ENCODE results near the gene TAMALIN.

Gene TAMALIN

DNA sequence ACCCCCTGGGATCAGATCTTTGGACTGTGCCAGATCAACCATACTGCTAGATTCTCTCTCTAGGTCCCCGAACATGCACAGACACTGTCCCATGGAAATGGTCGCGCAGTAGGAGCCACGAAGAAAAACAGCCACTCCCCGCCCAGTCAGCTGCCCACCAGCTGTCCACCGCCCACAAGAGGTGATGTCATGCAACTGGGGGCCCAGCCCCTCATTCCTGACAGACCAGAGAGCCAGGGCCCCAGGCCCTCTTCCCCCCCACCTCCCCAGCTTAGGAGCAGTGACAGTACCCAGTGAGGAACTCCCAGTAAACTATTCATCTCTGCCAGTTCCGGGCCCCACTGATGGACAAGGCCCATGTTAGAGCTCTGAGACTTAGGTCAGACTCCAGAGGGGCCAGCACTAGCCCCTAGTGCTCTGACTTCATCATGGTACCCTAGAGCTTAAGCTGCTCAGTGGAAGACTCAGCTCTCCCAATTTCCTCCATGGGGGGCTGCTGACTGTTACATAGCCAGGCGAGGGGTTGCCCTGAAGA lies 3.7 kb upstream of the TAMALIN start:
- Histone ChIP-seq H3K4me3 (ENCODE audit: low read depth in 1 of 5, low read length in 5 of 5) (no peak overlapping the region), H3K27ac (ENCODE audit: low read depth, low read length) (no peak overlapping the region), H3K9ac (ENCODE audit: low read length in 5 of 5) (no peak overlapping the region), H3K9me3 (ENCODE audit: control insufficient read depth in 5 of 5, low read length in 5 of 5) (no peaks in the 10 kb centered on the region), H3K36me3 (ENCODE audit: control insufficient read depth in 5 of 5, insufficient read depth in 5 of 5, low read length in 5 of 5) (peaks cover 0 to 8% (median 6%) of the 10 kb centered on the region in 5 donors), H3K4me1 (ENCODE audit: control insufficient read depth in 5 of 5, insufficient read depth in 5 of 5, low read length in 5 of 5) (peaks cover 0 to 32% (median 21%) of the 10 kb centered on the region in 5 donors), H3K27me3 (ENCODE audit: control insufficient read depth in 5 of 5, insufficient read depth in 4 of 5, low read length in 5 of 5) (peaks cover 2 to 28% (median 12%) of the 10 kb centered on the region in 5 donors)

GRCh38 chr12:52003591-52003990 lies 3.2 kb upstream of the TAMALIN start:
- no peak overlapping the region for H3K4me3 ChIP-seq (ENCODE audit: low read depth in 1 of 5, low read length in 5 of 5)
- peaks cover 0 to 38% (median 23%) of the 10 kb centered on the region in 5 donors for H3K4me1 ChIP-seq (ENCODE audit: control insufficient read depth in 5 of 5, insufficient read depth in 5 of 5, low read length in 5 of 5)
- no peak overlapping the region for H3K9ac ChIP-seq (ENCODE audit: low read length in 5 of 5)
- peaks cover 0 to 9% (median 4%) of the 10 kb centered on the region in 5 donors for H3K36me3 ChIP-seq (ENCODE audit: control insufficient read depth in 5 of 5, insufficient read depth in 5 of 5, low read length in 5 of 5)
- H3K27me3 ChIP-seq (ENCODE audit: control insufficient read depth in 5 of 5, insufficient read depth in 4 of 5, low read length in 5 of 5): peaks cover 2 to 28% (median 12%) of the 10 kb centered on the region in 5 donors
- H3K9me3 ChIP-seq (ENCODE audit: control insufficient read depth in 5 of 5, low read length in 5 of 5): no peaks in the 10 kb centered on the region
- no peak overlapping the region for H3K27ac ChIP-seq (ENCODE audit: low read depth, low read length)

DNA sequence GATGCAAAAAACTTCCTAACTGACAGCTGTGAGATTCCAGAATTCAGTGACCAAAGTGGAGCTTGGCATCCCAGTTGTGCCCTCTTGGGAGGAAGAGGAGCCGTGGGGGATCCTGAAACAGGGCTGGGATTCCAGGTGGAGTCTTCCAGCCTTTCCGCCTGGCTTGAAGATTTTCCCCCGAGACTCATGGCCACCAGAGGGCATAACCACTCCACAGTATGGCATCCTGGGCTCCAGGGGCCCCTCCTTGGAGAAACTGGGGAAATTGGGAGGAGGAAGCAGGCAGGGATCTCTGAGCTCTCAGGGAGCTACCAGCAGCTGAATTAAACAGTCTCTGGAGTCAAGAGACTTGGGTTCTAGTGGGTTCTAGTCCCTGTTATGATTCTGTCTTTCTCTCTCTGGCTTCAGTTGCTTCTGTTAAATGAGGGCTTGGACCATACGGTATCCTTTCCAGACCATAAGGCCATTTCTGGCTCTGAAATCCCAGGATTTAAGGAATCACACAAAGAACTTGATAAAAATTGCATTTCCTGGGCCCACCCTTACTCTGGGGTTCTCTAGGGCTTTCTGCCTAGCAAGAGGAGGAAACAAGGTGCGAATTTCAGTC lies 2.6 kb upstream of the TAMALIN start:
- H3K27me3 ChIP-seq (ENCODE audit: control insufficient read depth in 5 of 5, insufficient read depth in 4 of 5, low read length in 5 of 5): peaks cover 2 to 28% (median 12%) of the 10 kb centered on the region in 5 donors
- peaks cover 0 to 43% (median 29%) of the 10 kb centered on the region in 5 donors for H3K4me1 ChIP-seq (ENCODE audit: control insufficient read depth in 5 of 5, insufficient read depth in 5 of 5, low read length in 5 of 5)
- no peaks in the 10 kb centered on the region for H3K9me3 ChIP-seq (ENCODE audit: control insufficient read depth in 5 of 5, low read length in 5 of 5)
- no peak overlapping the region for H3K9ac ChIP-seq (ENCODE audit: low read length in 5 of 5)
- peaks cover 0 to 13% (median 4%) of the 10 kb centered on the region in 5 donors for H3K36me3 ChIP-seq (ENCODE audit: control insufficient read depth in 5 of 5, insufficient read depth in 5 of 5, low read length in 5 of 5)
- H3K27ac ChIP-seq (ENCODE audit: low read depth, low read length): no peak overlapping the region
- H3K4me3 ChIP-seq (ENCODE audit: low read depth in 1 of 5, low read length in 5 of 5): no peak overlapping the region

GRCh38 chr12:52005218-52005902 lies 1.4 kb upstream of the TAMALIN start:
- H3K36me3 ChIP-seq (ENCODE audit: control insufficient read depth in 5 of 5, insufficient read depth in 5 of 5, low read length in 5 of 5): peaks cover 0 to 8% (median 4%) of the 10 kb centered on the region in 5 donors
- H3K4me1 ChIP-seq (ENCODE audit: control insufficient read depth in 5 of 5, insufficient read depth in 5 of 5, low read length in 5 of 5): peaks cover under 1 to 54% (median 40%) of the 10 kb centered on the region in 5 donors
- H3K9ac ChIP-seq (ENCODE audit: low read length in 5 of 5): no peak overlapping the region
- no peak overlapping the region for H3K4me3 ChIP-seq (ENCODE audit: low read depth in 1 of 5, low read length in 5 of 5)
- H3K27ac ChIP-seq (ENCODE audit: low read depth, low read length): no peak overlapping the region
- peaks cover 2 to 28% (median 12%) of the 10 kb centered on the region in 5 donors for H3K27me3 ChIP-seq (ENCODE audit: control insufficient read depth in 5 of 5, insufficient read depth in 4 of 5, low read length in 5 of 5)
- no peaks in the 10 kb centered on the region for H3K9me3 ChIP-seq (ENCODE audit: control insufficient read depth in 5 of 5, low read length in 5 of 5)

DNA sequence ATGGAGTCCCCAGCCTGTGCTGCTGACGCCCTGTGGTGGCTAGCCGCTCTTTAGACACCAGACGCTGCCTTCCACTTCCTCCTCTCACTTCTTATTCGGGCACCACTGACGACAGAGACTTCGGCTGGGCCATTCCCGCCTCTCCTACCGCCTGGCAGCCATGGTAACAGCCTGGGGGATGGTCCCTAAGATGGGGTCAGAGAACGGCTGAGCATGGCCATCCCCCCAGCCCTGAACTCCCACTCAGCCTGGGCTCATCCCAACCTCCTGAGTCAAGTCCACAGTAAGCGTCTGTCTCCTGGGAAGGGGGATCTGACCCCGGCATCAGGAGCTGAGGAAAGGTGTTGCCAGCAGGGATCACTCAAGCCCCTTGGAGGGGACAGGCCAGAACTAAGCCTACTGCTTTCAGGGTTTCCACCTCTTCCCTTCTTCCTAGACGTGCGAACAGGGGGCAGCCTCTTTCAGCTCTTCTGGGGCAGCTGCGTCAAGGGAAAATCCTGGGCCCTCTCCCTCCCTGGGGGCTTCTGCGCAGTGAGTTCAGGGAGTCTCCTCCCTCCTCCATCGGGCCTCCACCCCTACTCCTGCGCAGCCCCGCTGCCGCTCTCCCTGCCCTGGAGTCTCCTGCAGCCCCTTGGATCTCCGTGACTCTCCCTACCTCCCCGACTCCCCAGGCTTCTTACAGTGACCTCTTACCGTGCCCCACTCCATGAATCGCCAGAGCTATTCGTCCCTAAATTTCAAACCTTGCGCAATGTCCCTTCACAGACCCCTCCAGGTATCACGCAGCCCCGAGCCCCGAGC lies 643 bp upstream of the TAMALIN start:
- Histone ChIP-seq H3K9me3 (ENCODE audit: control insufficient read depth in 5 of 5, low read length in 5 of 5) (no peaks in the 10 kb centered on the region), H3K27ac (ENCODE audit: low read depth, low read length) (no peak overlapping the region), H3K4me3 (ENCODE audit: low read depth in 1 of 5, low read length in 5 of 5) (peak overlapping the region in 3 of 5 donors; percentile 11 to 87 (median 52)), H3K27me3 (ENCODE audit: control insufficient read depth in 5 of 5, insufficient read depth in 4 of 5, low read length in 5 of 5) (peaks cover 2 to 28% (median 12%) of the 10 kb centered on the region in 5 donors), H3K9ac (ENCODE audit: low read length in 5 of 5) (peak overlapping the region in 1 of 5 donors; percentile 43), H3K36me3 (ENCODE audit: control insufficient read depth in 5 of 5, insufficient read depth in 5 of 5, low read length in 5 of 5) (peaks cover 0 to 16% (median 6%) of the 10 kb centered on the region in 5 donors), H3K4me1 (ENCODE audit: control insufficient read depth in 5 of 5, insufficient read depth in 5 of 5, low read length in 5 of 5) (peaks cover 1 to 62% (median 48%) of the 10 kb centered on the region in 5 donors)

- Histone ChIP-seq H3K27ac (ENCODE audit: low read depth, low read length) (peak overlapping the region; percentile 85), H3K4me1 (ENCODE audit: control insufficient read depth in 5 of 5, insufficient read depth in 5 of 5, low read length in 5 of 5) (peaks cover 1 to 64% (median 50%) of the 10 kb centered on the region in 5 donors), H3K27me3 (ENCODE audit: control insufficient read depth in 5 of 5, insufficient read depth in 4 of 5, low read length in 5 of 5) (peaks cover 2 to 28% (median 12%) of the 10 kb centered on the region in 5 donors), H3K9ac (ENCODE audit: low read length in 5 of 5) (peak overlapping the region; percentile 34 to 92 (median 67)), H3K36me3 (ENCODE audit: control insufficient read depth in 5 of 5, insufficient read depth in 5 of 5, low read length in 5 of 5) (peaks cover 0 to 22% (median 16%) of the 10 kb centered on the region in 5 donors), H3K9me3 (ENCODE audit: control insufficient read depth in 5 of 5, low read length in 5 of 5) (no peaks in the 10 kb centered on the region), H3K4me3 (ENCODE audit: low read depth in 1 of 5, low read length in 5 of 5) (peak overlapping the region in 4 of 5 donors; percentile 66 to 94 (median 80))
Measured at GRCh38 chr12:52007158-52007921, 594 bp downstream of the TAMALIN start.

DNA sequence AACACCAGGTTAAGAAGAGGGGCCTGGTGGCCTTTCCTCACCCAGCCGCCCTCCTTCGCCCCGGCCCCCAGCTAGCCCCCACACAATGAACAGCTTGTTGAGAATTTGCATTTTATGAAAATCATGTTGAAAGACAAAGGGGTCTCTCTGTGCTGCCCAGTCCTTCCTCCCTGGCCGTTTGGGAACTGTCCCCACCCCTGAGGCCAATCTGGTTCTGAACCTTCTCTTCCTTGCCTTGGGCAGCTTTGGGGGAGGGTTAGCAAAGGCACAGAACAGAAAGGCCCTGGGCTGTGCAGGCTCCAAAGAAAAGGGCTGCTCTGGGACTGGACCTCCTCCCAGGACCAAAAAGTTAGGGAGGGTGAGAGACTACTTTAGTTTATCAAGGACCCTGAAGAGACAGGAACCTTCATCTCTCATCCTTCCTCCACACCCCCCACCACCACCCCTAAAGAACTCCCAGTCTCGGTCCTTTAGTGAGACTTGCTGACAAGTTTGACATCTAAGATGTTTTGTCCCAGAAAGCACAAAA lies 1.3 kb downstream of the TAMALIN start:
- Histone ChIP-seq H3K4me3 (ENCODE audit: low read depth in 1 of 5, low read length in 5 of 5) (peak overlapping the region; percentile 57 to 94 (median 74)), H3K36me3 (ENCODE audit: control insufficient read depth in 5 of 5, insufficient read depth in 5 of 5, low read length in 5 of 5) (peaks cover 0 to 27% (median 18%) of the 10 kb centered on the region in 5 donors), H3K4me1 (ENCODE audit: control insufficient read depth in 5 of 5, insufficient read depth in 5 of 5, low read length in 5 of 5) (peaks cover 1 to 64% (median 50%) of the 10 kb centered on the region in 5 donors), H3K9ac (ENCODE audit: low read length in 5 of 5) (peak overlapping the region in 4 of 5 donors; percentile 38 to 92 (median 72)), H3K9me3 (ENCODE audit: control insufficient read depth in 5 of 5, low read length in 5 of 5) (no peaks in the 10 kb centered on the region), H3K27ac (ENCODE audit: low read depth, low read length) (peak overlapping the region; percentile 85), H3K27me3 (ENCODE audit: control insufficient read depth in 5 of 5, insufficient read depth in 4 of 5, low read length in 5 of 5) (peaks cover 2 to 28% (median 12%) of the 10 kb centered on the region in 5 donors)

- no peaks in the 10 kb centered on the region for H3K9me3 ChIP-seq (ENCODE audit: control insufficient read depth in 5 of 5, low read length in 5 of 5)
- H3K36me3 ChIP-seq (ENCODE audit: control insufficient read depth in 5 of 5, insufficient read depth in 5 of 5, low read length in 5 of 5): peaks cover 0 to 37% (median 29%) of the 10 kb centered on the region in 5 donors
- peaks cover 2 to 25% (median 12%) of the 10 kb centered on the region in 5 donors for H3K27me3 ChIP-seq (ENCODE audit: control insufficient read depth in 5 of 5, insufficient read depth in 4 of 5, low read length in 5 of 5)
- peak overlapping the region in 3 of 5 donors; percentile 35 to 92 (median 38) for H3K9ac ChIP-seq (ENCODE audit: low read length in 5 of 5)
- peaks cover 1 to 63% (median 48%) of the 10 kb centered on the region in 5 donors for H3K4me1 ChIP-seq (ENCODE audit: control insufficient read depth in 5 of 5, insufficient read depth in 5 of 5, low read length in 5 of 5)
- peak overlapping the region in 4 of 5 donors; percentile 53 to 94 (median 80) for H3K4me3 ChIP-seq (ENCODE audit: low read depth in 1 of 5, low read length in 5 of 5)
- peak overlapping the region; percentile 85 for H3K27ac ChIP-seq (ENCODE audit: low read depth, low read length)
Measured at GRCh38 chr12:52009081-52009751, 2.5 kb downstream of the TAMALIN start.
